HepG2 (cell line): ENCODE measurements around the gene RIC3. TPM values are rescaled to one million over a fixed set of nuclear protein-coding genes. Genes with fewer than 3 reads are reported as not detected.

Experiments used
- ATAC-seq: fragments of 200-7000 bp; cut with Tn5 transposase; 3 replicates; pipeline ENCODE4 v1.9.1; 2020; ENCODE audit warnings: mild to moderate bottlenecking, moderate library complexity
- BruUV-seq: library from RNA; stranded (reverse); fragments of 400-500 nt; replicated peaks from 2 replicates; lab custom pipeline; 2021; lab: Mats Ljungman, UMichigan
- CTCF ChIA-PET: fragments of 300-600 bp; formaldehyde crosslinking; extraction: SDS; loops from one replicate; lab custom pipeline; 2021; ENCODE audit warnings: low total read pairs, inconsistent platforms, low intra/inter-chr PET ratio; lab: Yijun Ruan, JAX
- POLR2A ChIA-PET: fragments of 350-600 bp; sonication (Branson Sonifier 250); formaldehyde crosslinking; loops from one replicate; lab custom pipeline; 2020; ENCODE audit warnings: antibody characterized with exemption, inconsistent platforms; lab: Yijun Ruan, JAX
- DNase-seq: peaks from one replicate; pipeline ENCODE4 v3.0.0-alpha.2; 2015; ENCODE audit warnings: low spot score
- FAIRE-seq: peaks from 3 replicates; lab custom pipeline; 2011; peaks lifted over from hg19 to GRCh38; lab: Jason Lieb, UNC
- H2AFZ ChIP-seq: one replicate; pipeline ENCODE4 v1.6.1; 2011; ENCODE audit warnings: low read length, inconsistent platforms
- H3K27ac ChIP-seq: fragments of 300-600 bp; 3 replicates; pipeline ENCODE4 v1.8.0; 2011; ENCODE audit warnings: mixed run types, mild to moderate bottlenecking, mixed read lengths, low read length, inconsistent platforms; ENCODE audit not compliant: insufficient read depth; ENCODE audit errors: extremely low read length
- H3K27me3 ChIP-seq, 2 experiments: fragments of 200-600 bp in 1 of 2; 2 replicates in 1 of 2; 3 replicates in 1 of 2; pipeline versions ENCODE4 v1.6.0 to v1.8.0; 2011; ENCODE audit warnings: low read length in 2 of 2, mild to moderate bottlenecking in 2 of 2, moderate library complexity in 2 of 2, inconsistent platforms in 1 of 2; ENCODE audit not compliant: insufficient read depth in 2 of 2, control insufficient read depth in 1 of 2
- H3K36me3 ChIP-seq, 2 experiments: fragments of 200-600 bp in 1 of 2; replicated peaks in 1 of 2; 2 replicates in 1 of 2; 3 replicates in 1 of 2; pipeline versions ENCODE4 v1.5.1 to v1.8.0; 2011; ENCODE audit warnings: low read length in 2 of 2, inconsistent platforms in 1 of 2; ENCODE audit not compliant: insufficient read depth in 2 of 2, control insufficient read depth in 1 of 2
- H3K4me1 ChIP-seq: 2 replicates; pipeline ENCODE4 v1.5.1; 2012; ENCODE audit warnings: low read length, inconsistent platforms; ENCODE audit not compliant: insufficient read depth
- H3K4me2 ChIP-seq: 2 replicates; pipeline ENCODE4 v1.6.0; 2011; ENCODE audit warnings: low read depth, low read length, inconsistent platforms
- H3K4me3 ChIP-seq, 3 experiments: fragments of 200-600 bp in 1 of 3; sonication (generic), shearing (Covaris generic) in 1 of 3; replicated peaks in 1 of 3; 2 replicates each; pipeline ENCODE4 v1.5.1; 2011 to 2016; ENCODE audit warnings: low read length in 3 of 3, inconsistent platforms in 2 of 3, low read depth in 2 of 3, mild to moderate bottlenecking in 2 of 3, control low read depth in 1 of 3, mixed read lengths in 1 of 3; ENCODE audit not compliant: insufficient read depth in 1 of 3
- H3K79me2 ChIP-seq: one replicate; pipeline ENCODE4 v1.6.1; 2011; ENCODE audit warnings: low read length, inconsistent platforms; ENCODE audit not compliant: insufficient read depth
- H3K9ac ChIP-seq: 2 replicates; pipeline ENCODE4 v1.6.0; 2011; ENCODE audit warnings: mild to moderate bottlenecking, low read depth, low read length, inconsistent platforms; ENCODE audit not compliant: insufficient read depth
- H3K9me3 ChIP-seq: 2 replicates; pipeline ENCODE4 v1.5.1; 2012; ENCODE audit warnings: mild to moderate bottlenecking, low read length
- H4K20me1 ChIP-seq: 2 replicates; pipeline ENCODE4 v1.6.0; 2011; ENCODE audit warnings: inconsistent platforms, mild to moderate bottlenecking, low read length, moderate library complexity; ENCODE audit not compliant: insufficient read depth
- ESRRA ChIP-seq: sonication (generic); formaldehyde crosslinking; IDR thresholded peaks from 2 replicates; pipeline ENCODE4 v1.5.1; 2020; ENCODE audit warnings: mild to moderate bottlenecking, low read depth, missing genetic modification reagents
- FOXP1 ChIP-seq, 2 experiments: fragments of 450-650 bp in 1 of 2; IDR thresholded peaks; 2 replicates each; pipeline ENCODE4 v1.6.1; 2017 to 2018; ENCODE audit warnings: antibody characterized with exemption in 1 of 2
- KAT7 ChIP-seq: IDR thresholded peaks from 2 replicates; pipeline ENCODE4 v1.6.1; 2018; ENCODE audit warnings: borderline replicate concordance, missing compliant biosample characterization
- PCBP2 ChIP-seq: fragments of 200-400 bp; formaldehyde crosslinking; optimal IDR thresholded peaks from 2 replicates; pipeline ENCODE3; 2018; ENCODE audit warnings: low read length, low read depth; ENCODE audit not compliant: poor library complexity, severe bottlenecking
- RARG ChIP-seq: sonication (generic); formaldehyde crosslinking; IDR thresholded peaks from 2 replicates; pipeline ENCODE4 v1.4.0; 2020; ENCODE audit warnings: low read depth, mild to moderate bottlenecking, missing genetic modification reagents
- RXRA ChIP-seq: sonication (generic); formaldehyde crosslinking; IDR thresholded peaks from 2 replicates; pipeline ENCODE4 v1.5.1; 2020; ENCODE audit warnings: missing genetic modification reagents
- SSRP1 ChIP-seq: IDR thresholded peaks from 2 replicates; pipeline ENCODE4 v1.6.1; 2016; ENCODE audit warnings: control low read depth
- THYN1 ChIP-seq: sonication (generic); formaldehyde crosslinking; IDR thresholded peaks from 2 replicates; pipeline ENCODE4 v1.8.1; 2023; ENCODE audit warnings: low read depth, mild to moderate bottlenecking, moderate library complexity, missing genetic modification reagents, borderline replicate concordance
- U2AF1 ChIP-seq: fragments of 200-400 bp; formaldehyde crosslinking; optimal IDR thresholded peaks from 2 replicates; pipeline ENCODE3; 2017; ENCODE audit warnings: mild to moderate bottlenecking, low read depth, low read length
- ZNF224 ChIP-seq: sonication (generic); formaldehyde crosslinking; IDR thresholded peaks from 2 replicates; pipeline ENCODE4 v1.5.0; 2020; ENCODE audit warnings: mild to moderate bottlenecking, missing genetic modification reagents
- ZNF484 ChIP-seq: sonication (generic); formaldehyde crosslinking; IDR thresholded peaks from 2 replicates; pipeline ENCODE4 v1.5.1; 2020; ENCODE audit warnings: mild to moderate bottlenecking, low read depth, missing genetic modification reagents, borderline replicate concordance
- ZNF547 ChIP-seq: sonication (generic); formaldehyde crosslinking; IDR thresholded peaks from 2 replicates; pipeline ENCODE4 v1.5.1; 2020; ENCODE audit warnings: mild to moderate bottlenecking, missing genetic modification reagents
- ZNF598 ChIP-seq: sonication (generic); formaldehyde crosslinking; IDR thresholded peaks from 2 replicates; pipeline ENCODE4 v1.5.1; 2020; ENCODE audit warnings: mild to moderate bottlenecking, missing genetic modification reagents, borderline replicate concordance
- ZNF704 ChIP-seq: sonication (generic); formaldehyde crosslinking; IDR thresholded peaks from 2 replicates; pipeline ENCODE4 v1.8.1; 2023; ENCODE audit warnings: mild to moderate bottlenecking, inconsistent platforms, moderate library complexity, missing genetic modification reagents, borderline replicate concordance
- ZSCAN29 ChIP-seq: sonication (generic); formaldehyde crosslinking; conservative IDR thresholded peaks from 2 replicates; pipeline ENCODE4 v1.4.0; 2020; ENCODE audit warnings: mild to moderate bottlenecking, missing genetic modification reagents
- WGBS: methylation state at CpG from one replicate; pipeline ENCODE4 v1.1.6; 2017; ENCODE audit warnings: low lambda C conversion rate; 5-methylcytosine and 5-hydroxymethylcytosine counted together
- in situ Hi-C: cut with HindIII; loops from 2 replicates; pipeline ENCODE4 v1.10.0; 2017; ENCODE audit warnings: low pct_unique_long_range_greater_than_20kb; ENCODE audit not compliant: extremely low pct_ligation_motif_present
- intact Hi-C: fragments of 100-400 bp; cut with micrococcal nuclease; formaldehyde crosslinking; loops from one replicate; pipeline ENCODE4 v1.10.0; 2022; ENCODE audit not compliant: unreplicated experiment
- polyA plus RNA-seq, 8 experiments: library from polyadenylated mRNA; depleted of rRNA in 3 of 8; stranded (reverse) in 7 of 8; unstranded in 1 of 8; fragments of >200 nt; fragmentation: Illumina TruSeq in 4 of 8; extraction: Trizol in 4 of 8; gene quantifications; 2 replicates each; pipeline versions ENCODE4 v1.2.1 to v1.2.3, GENCODE V29; 2011 to 2016; ENCODE audit warnings: low read depth in 4 of 8, missing spikeins in 1 of 8, mixed read lengths in 1 of 8; ENCODE audit not compliant: insufficient read depth in 1 of 8
- total RNA-seq, 5 experiments: library from RNA; depleted of rRNA; stranded (reverse); fragments of >200 nt; fragmentation: Illumina TruSeq; extraction: Trizol; gene quantifications; 2 replicates each; pipeline ENCODE4 v1.2.3, GENCODE V29; 2016; ENCODE audit warnings: low read depth in 1 of 5
- TF ChIP-seq, protein P1 (sequence below): IDR thresholded peaks from 2 replicates; pipeline ENCODE4 v1.6.1; 2016; ENCODE audit warnings: missing biosample characterization, missing genetic modification reagents, low read depth
- TF ChIP-seq, protein P2 (sequence below): sonication (generic); formaldehyde crosslinking; IDR thresholded peaks from 2 replicates; pipeline ENCODE4 v1.8.0; 2022; ENCODE audit warnings: mild to moderate bottlenecking, missing genetic modification reagents, moderate library complexity
- TF ChIP-seq, protein P3 (sequence below): sonication (generic); formaldehyde crosslinking; IDR thresholded peaks from 2 replicates; pipeline ENCODE4 v1.5.0; 2020; ENCODE audit warnings: missing genetic modification reagents

Gene RIC3
- total and polyA plus RNA-seq, 2 of the 13 experiments (the other 11 are each of a cell fraction or from before 2014, with no cell fraction given): not detected

DNA sequence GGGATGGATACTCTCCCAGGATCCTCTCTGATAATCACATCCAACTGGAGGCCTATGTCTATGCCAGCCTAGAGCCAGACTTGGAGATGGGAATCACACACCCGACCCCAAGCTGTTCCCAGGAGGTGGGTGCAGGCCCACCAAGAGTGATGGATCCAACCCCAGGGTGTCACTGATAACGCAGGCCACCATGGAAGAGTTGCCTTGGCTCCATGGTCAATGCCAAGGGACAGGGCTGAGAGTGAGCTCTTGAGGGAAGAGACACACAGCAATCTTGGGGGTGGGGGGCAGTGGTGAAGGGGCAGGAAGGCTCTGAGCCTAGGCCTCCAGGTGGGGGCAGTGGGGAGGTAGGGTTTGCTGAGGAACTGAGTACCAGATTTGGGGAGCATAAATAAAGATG is 70.9 kb downstream of the RIC3 start (continued):
- TF ChIP-seq ZNF704 (CRISPR knock-in tag): no peak
- no peak for TF ChIP-seq FOXP1 (IDR thresholded peaks at IDR 0.05)
- TF ChIP-seq FOXP1 (CRISPR knock-in tag; IDR thresholded peaks at IDR 0.05): no peak
- no peak for TF ChIP-seq U2AF1
- TF ChIP-seq ZSCAN29 (CRISPR knock-in tag): no peak

DNA sequence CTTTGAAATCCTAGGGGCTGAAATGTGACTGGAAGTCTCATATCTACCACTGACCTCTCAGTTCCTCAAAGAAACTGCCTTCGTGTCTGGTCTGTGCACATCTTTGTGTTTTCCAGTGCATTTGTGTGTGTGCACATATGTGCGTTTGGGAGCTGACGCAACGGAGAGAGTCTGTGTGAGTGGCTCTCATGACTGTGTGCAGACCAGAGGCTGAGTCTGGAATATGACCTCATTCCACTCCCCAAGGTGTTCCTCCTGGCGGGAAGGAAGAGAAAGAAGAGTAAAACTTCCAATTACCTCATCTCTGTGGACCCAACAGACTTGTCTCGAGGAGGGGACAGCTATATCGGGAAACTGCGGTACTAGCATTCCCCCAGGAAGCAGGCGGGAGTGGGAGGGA is 71.4 kb downstream of the RIC3 start:
- Histone ChIP-seq H3K27ac (no peak overlapping the region), H3K79me2 (no peaks in the 10 kb centered on the region), H3K27me3 (no peaks in the 10 kb centered on the region), H3K4me2 (no peak overlapping the region), H3K9ac (no peak overlapping the region)
- 89% methylated on average over 9 of the region's 9 CpGs for WGBS
- CTCF ChIA-PET: no interaction called here
- intact Hi-C loops: loop anchor here (5.0 to 10.0 kb wide), 2 partner anchors 203 to 1000 kb away; no protein-coding TSS in a partner anchor
- TF ChIP-seq ESRRA (CRISPR knock-in tag) (no peak), ZNF547 (CRISPR knock-in tag) (no peak), THYN1 (CRISPR knock-in tag) (no peak), PCBP2 (no peak), RARG (CRISPR knock-in tag) (no peak), SSRP1 (no peak), ZNF224 (CRISPR knock-in tag) (no peak), KAT7 (CRISPR knock-in tag) (no peak), ZNF598 (no peak), ZNF484 (CRISPR knock-in tag) (no peak), RXRA (CRISPR knock-in tag) (no peak)
- TF ChIP-seq, protein P1, sequence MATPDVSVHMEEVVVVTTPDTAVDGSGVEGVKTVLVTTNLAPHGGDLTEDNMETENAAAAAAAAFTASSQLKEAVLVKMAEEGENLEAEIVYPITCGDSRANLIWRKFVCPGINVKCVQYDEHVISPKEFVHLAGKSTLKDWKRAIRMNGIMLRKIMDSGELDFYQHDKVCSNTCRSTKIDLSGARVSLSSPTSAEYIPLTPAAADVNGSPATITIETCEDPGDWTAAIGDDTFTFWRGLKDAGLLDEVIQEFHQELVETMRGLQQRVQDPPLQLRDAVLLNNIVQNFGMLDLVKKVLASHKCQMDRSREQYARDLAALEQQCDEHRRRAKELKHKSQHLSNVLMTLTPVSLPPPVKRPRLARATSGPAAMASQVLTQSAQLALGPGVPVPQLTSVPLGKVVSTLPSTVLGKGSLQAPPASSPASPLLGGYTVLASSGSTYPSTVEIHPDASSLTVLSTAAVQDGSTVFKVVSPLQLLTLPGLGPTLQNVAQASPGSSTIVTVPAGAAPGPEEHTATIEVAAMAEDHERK (CRISPR knock-in tag): no peak
- TF ChIP-seq, protein P2, sequence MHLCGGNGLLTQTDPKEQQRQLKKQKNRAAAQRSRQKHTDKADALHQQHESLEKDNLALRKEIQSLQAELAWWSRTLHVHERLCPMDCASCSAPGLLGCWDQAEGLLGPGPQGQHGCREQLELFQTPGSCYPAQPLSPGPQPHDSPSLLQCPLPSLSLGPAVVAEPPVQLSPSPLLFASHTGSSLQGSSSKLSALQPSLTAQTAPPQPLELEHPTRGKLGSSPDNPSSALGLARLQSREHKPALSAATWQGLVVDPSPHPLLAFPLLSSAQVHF (CRISPR knock-in tag): no peak
- TF ChIP-seq, protein P3, sequence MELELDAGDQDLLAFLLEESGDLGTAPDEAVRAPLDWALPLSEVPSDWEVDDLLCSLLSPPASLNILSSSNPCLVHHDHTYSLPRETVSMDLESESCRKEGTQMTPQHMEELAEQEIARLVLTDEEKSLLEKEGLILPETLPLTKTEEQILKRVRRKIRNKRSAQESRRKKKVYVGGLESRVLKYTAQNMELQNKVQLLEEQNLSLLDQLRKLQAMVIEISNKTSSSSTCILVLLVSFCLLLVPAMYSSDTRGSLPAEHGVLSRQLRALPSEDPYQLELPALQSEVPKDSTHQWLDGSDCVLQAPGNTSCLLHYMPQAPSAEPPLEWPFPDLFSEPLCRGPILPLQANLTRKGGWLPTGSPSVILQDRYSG (CRISPR knock-in tag): no peak
- TF ChIP-seq, all 625 proteins: peak for 0
- no TSS peak for BruUV-seq
- Histone ChIP-seq H3K9me3 (no peaks in the 10 kb centered on the region), H3K4me3 (no peak overlapping the region), H4K20me1 (no peaks in the 10 kb centered on the region), H2AFZ (no peak overlapping the region), H3K4me1 (no peaks in the 10 kb centered on the region), H3K36me3 (peaks cover 3 to 8% of the 10 kb centered on the region in 2 experiments; a peak in 3 of 5 replicates)
- FAIRE-seq (no peak), DNase-seq (no peak), ATAC-seq (no peak)
- in situ Hi-C loops: loop anchor here (5.0 to 10.0 kb wide), 2 partner anchors 65 to 93 kb away; no protein-coding TSS in a partner anchor
- POLR2A ChIA-PET: no interaction called here
